Aorta (tissue), 5 donors: Measurements from ENCODE around the gene GINS1. TPM values are rescaled to one million over a fixed set of nuclear protein-coding genes. Genes with fewer than 3 reads are reported as not detected.

ENCODE experiments used
- ATAC-seq: fragments of 200-7000 bp; cut with Tn5 transposase; one replicate; pipeline ENCODE4 v1.9.1; 2022; ENCODE audit warnings: moderate library complexity; ENCODE audit not compliant: low FRiP score
- DNase-seq, 2 donors: peaks; one replicate each; pipeline ENCODE4 v3.0.0-alpha.2; 2020
- H3K27ac ChIP-seq, 2 donors: one replicate each; pipeline ENCODE4 v1.5.1; 2013; ENCODE audit warnings: low read length in 2 of 2, mild to moderate bottlenecking in 2 of 2, moderate library complexity in 2 of 2, control low read depth in 1 of 2, inconsistent platforms in 1 of 2, low read depth in 1 of 2
- H3K27me3 ChIP-seq, 2 donors: one replicate each; pipeline ENCODE4 v1.6.1; 2013; ENCODE audit warnings: control low read depth in 1 of 2, low read length in 1 of 2, mild to moderate bottlenecking in 1 of 2, moderate library complexity in 1 of 2; ENCODE audit not compliant: insufficient read depth in 2 of 2, control insufficient read depth in 1 of 2
- H3K36me3 ChIP-seq, 2 donors: one replicate each; pipeline ENCODE4 v1.6.1; 2013; ENCODE audit warnings: control low read depth in 1 of 2, low read length in 1 of 2, mild to moderate bottlenecking in 1 of 2; ENCODE audit not compliant: insufficient read depth in 2 of 2, control insufficient read depth in 1 of 2
- H3K4me1 ChIP-seq, 2 donors: one replicate each; pipeline ENCODE4 v1.6.1; 2013; ENCODE audit warnings: low read length in 2 of 2, control low read depth in 1 of 2, mild to moderate bottlenecking in 1 of 2, moderate library complexity in 1 of 2; ENCODE audit not compliant: insufficient read depth in 2 of 2, control insufficient read depth in 1 of 2
- H3K4me3 ChIP-seq, 2 donors: one replicate each; pipeline ENCODE4 v1.5.1; 2013; ENCODE audit warnings: low read length in 2 of 2, control low read depth in 1 of 2, mild to moderate bottlenecking in 1 of 2
- H3K9me3 ChIP-seq: one replicate; pipeline ENCODE4 v1.6.1; 2013; ENCODE audit warnings: mild to moderate bottlenecking, low read length; ENCODE audit not compliant: control insufficient read depth
- WGBS, 2 donors: extraction: QIAGEN DNeasy Blood & Tissue Kit; methylation state at CpG; one replicate each; pipeline ENCODE4 v1.1.7; 2013; 5-methylcytosine and 5-hydroxymethylcytosine counted together
- intact Hi-C, 2 donors: fragments of 100-400 bp; cut with DNase I; formaldehyde crosslinking; loops; one replicate each; pipeline versions ENCODE4 v1.14.2 to v1.15.0; 2022
- polyA plus RNA-seq, 2 donors: library from polyadenylated mRNA; stranded (reverse); fragments of 200-250 nt; gene quantifications; one replicate each; pipeline ENCODE4 v1.2.3, GENCODE V29; 2013
- total RNA-seq, 2 donors: library from RNA; stranded (reverse); fragmentation: NEBNext Ultra II Directional; extraction: Animal tissue kit (Norgen Biotek cat#: 25700); gene quantifications; one replicate each; pipeline ENCODE4 v1.2.1, GENCODE V29; 2021
- donor health status: healthy with polysubstance abuse.
- donor health status: Bipolar disorder and iron deficiency.
- donor health status: DM: no; HTN: no; CAD: no.
- donor health status: DM: no; HTN: no; CAD: no.
- donor health status: DM: yes; HTN: yes; CAD: no.

GINS1 gene
- total and polyA plus RNA-seq, 4 donors, result 0.28 to 1.5 (median 1.2) TPM

DNA sequence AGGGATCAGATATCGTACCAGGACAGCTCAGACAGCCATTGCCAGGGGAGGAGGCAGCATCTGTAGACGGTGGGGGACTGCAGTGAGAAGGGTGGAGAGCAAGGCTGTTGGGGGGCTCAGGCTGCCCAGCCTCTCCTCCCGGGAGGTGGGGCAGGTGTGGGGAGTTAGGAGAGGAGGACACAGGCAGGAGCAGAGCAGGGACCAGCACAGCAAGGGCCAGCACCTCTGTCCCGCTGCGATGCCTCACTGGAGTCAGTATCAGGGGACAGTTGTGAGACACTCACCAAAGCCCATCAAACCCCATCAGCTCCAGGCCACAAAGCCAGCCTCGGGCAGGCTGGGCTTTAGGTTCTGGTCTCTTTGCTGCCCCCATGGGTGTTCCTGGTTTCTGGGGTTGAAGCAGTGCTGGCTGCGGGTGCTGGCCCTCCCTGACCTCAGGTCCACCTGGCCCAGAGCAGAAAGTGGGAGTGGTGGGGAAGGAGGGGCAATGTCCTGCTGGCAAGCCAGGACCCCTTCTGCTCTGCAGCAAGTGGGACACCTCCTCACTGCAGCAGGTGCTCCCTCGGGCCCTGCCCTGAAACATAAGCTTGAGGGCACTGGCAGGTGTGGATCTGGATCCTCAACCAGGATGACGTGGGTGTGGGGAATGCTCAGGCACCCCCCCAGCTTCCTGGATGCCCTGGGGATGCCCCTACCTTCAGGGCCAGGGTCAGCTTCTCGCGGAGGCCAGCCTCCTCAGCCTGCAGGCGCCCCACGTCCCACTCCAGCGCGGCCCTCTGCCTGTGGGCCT is 83.4 kb downstream of the GINS1 start:
- Histone ChIP-seq H3K4me1 (no peaks in the 10 kb centered on the region), H3K4me3 (no peak overlapping the region), H3K9me3 (no peaks in the 10 kb centered on the region), H3K27me3 (no peaks in the 10 kb centered on the region), H3K36me3 (peaks cover 0 to 4% of the 10 kb centered on the region in 2 donors), H3K27ac (no peak overlapping the region)
- DNase-seq (no peak), ATAC-seq (no peak)
- intact Hi-C loops, result no loop called here
- WGBS, 2 donors, result 91 to 92% methylated on average over 15 of the region's 15 CpGs

- DNase-seq (no peak), ATAC-seq (no peak)
- no peaks in the 10 kb centered on the region for H3K4me1 ChIP-seq
- H3K4me3 ChIP-seq, result no peak overlapping the region
- no peak overlapping the region for H3K27ac ChIP-seq
- H3K36me3 ChIP-seq, result peaks cover 0 to 4% of the 10 kb centered on the region in 2 donors
- no peaks in the 10 kb centered on the region for H3K9me3 ChIP-seq
- WGBS, 2 donors, result 84 to 87% methylated on average over 12 of the region's 12 CpGs
- H3K27me3 ChIP-seq, result no peaks in the 10 kb centered on the region
- intact Hi-C loops, result no loop called here
Measured at GRCh38 chr20:25491446-25492038, 84.1 kb downstream of the GINS1 start.

DNA sequence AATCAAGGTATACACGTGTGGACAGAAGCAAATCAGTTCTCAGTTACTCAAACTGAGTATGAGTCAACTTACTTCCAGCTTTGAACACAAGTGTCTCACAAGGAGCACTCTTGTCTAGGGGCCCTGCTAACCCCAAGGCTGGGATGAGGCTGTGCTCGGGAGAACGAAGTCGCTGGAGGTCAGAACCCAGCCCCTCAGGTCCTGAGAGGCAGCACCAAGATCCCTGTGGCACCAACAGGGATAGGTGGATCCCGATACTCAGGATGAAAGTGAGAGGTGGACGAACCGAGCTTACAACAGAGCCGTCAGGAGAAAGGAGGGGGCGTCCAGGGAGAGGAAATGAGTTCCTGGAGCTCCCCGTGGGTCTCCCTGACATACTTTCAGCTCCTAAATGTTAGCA is 85.7 kb downstream of the GINS1 start:
- H3K27me3 ChIP-seq, result no peaks in the 10 kb centered on the region
- no peaks in the 10 kb centered on the region for H3K9me3 ChIP-seq
- DNase-seq (no peak), ATAC-seq (no peak)
- H3K36me3 ChIP-seq, result peaks cover 0 to 4% of the 10 kb centered on the region in 2 donors
- 87 to 94% methylated on average over 10 of the region's 10 CpGs for WGBS, 2 donors
- no peaks in the 10 kb centered on the region for H3K4me1 ChIP-seq
- intact Hi-C loops, result no loop called here
- no peak overlapping the region for H3K4me3 ChIP-seq
- H3K27ac ChIP-seq, result no peak overlapping the region

DNA sequence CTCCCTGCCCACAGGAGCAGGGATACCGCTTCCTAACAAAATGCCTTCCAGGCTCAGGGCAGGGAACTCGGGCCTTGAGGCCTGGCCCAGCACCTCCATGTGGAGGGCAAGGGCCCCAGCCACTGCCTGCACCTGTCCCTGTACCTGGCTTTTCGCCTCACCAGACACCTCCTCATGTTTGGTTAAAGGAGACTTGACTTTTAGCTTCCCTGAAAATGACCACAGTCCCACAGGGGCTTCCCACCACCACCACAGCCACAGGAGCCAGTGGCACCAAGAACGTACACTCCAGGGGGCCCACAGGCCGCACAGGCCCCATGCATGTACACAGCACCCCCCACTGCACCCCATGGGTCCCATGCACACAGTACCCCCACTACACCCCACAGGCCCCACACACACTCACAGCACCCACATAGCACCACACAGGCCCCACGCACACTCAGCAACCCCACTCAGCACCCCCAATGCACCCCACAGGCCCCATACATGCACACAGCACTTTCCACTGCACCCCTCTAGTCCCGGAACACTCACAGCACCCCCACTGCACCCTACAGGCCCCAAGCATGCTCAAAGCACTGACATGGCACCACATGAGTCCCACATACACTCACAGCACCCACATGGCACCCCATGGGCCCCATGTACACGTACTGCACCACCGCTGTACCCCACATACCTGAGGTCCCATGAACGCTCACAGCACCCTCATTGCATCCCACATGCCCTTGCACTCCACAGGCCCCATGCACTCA is 86.5 kb downstream of the GINS1 start:
- Histone ChIP-seq H3K4me1 (no peaks in the 10 kb centered on the region), H3K4me3 (no peak overlapping the region), H3K9me3 (no peaks in the 10 kb centered on the region), H3K27ac (no peak overlapping the region), H3K36me3 (peaks cover 0 to 2% of the 10 kb centered on the region in 2 donors), H3K27me3 (no peaks in the 10 kb centered on the region)
- no peak for ATAC-seq
- intact Hi-C loops, result no loop called here
- peak in 1 of 2 donors; percentile 52 for DNase-seq
- 95 to 97% methylated on average over 10 of the region's 10 CpGs for WGBS, 2 donors

DNA sequence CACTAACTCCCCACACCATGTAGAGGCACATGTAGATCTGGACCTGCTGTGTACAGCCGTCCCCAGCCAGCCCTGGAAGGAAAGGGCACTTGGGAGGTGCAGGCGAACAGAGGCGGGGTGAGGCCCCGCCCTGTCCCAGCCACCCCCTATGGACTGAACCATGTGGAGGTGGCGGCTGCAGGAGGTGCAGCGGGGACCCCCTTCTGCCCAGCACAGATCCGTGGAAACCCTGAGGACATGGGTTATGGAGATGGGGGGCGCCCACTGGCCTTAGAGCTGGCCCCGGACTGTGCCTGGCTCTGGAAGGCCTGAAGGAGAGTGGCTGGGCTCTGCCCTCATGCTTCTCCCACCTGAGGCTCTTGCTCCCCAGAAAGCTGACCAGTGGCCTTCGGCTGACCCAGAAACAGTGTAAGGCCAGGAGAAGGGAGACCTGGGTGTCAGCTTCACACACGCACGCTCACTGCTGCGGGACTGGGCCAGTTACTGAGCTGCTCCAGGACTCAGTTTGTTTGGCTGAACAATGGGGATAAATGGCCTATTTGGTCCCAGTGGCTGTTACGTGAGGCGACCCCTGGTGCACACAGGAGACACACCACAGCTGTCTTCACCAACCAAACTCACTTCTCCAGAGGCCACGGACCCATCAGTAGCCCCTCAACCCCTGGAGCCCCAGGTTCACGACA is 87.2 kb downstream of the GINS1 start:
- WGBS, 2 donors, result 92 to 93% methylated on average over 17 of the region's 17 CpGs
- no peak for ATAC-seq

GRCh38 chr20:25495189-25495824 is 87.8 kb downstream of the GINS1 start:
- H3K27ac ChIP-seq, result no peak overlapping the region
- intact Hi-C loops, result no loop called here
- no peak for ATAC-seq
- no peaks in the 10 kb centered on the region for H3K27me3 ChIP-seq
- H3K4me1 ChIP-seq, result no peaks in the 10 kb centered on the region
- peaks cover 0 to 2% of the 10 kb centered on the region in 2 donors for H3K36me3 ChIP-seq
- H3K4me3 ChIP-seq, result no peak overlapping the region
- WGBS, 2 donors, result 77 to 79% methylated on average over 18 of the region's 18 CpGs
- no peaks in the 10 kb centered on the region for H3K9me3 ChIP-seq
- DNase-seq, result peak in 1 of 2 donors; percentile 75

More for the DNA sequence above, 87.2 kb downstream of the GINS1 start:
- peaks cover 0 to 2% of the 10 kb centered on the region in 2 donors for H3K36me3 ChIP-seq
- H3K27ac ChIP-seq, result no peak overlapping the region
- no peaks in the 10 kb centered on the region for H3K4me1 ChIP-seq
- DNase-seq, result peak in 1 of 2 donors; percentile 39
- no peak overlapping the region for H3K4me3 ChIP-seq
- intact Hi-C loops, result no loop called here
- no peaks in the 10 kb centered on the region for H3K27me3 ChIP-seq
- no peaks in the 10 kb centered on the region for H3K9me3 ChIP-seq

DNA sequence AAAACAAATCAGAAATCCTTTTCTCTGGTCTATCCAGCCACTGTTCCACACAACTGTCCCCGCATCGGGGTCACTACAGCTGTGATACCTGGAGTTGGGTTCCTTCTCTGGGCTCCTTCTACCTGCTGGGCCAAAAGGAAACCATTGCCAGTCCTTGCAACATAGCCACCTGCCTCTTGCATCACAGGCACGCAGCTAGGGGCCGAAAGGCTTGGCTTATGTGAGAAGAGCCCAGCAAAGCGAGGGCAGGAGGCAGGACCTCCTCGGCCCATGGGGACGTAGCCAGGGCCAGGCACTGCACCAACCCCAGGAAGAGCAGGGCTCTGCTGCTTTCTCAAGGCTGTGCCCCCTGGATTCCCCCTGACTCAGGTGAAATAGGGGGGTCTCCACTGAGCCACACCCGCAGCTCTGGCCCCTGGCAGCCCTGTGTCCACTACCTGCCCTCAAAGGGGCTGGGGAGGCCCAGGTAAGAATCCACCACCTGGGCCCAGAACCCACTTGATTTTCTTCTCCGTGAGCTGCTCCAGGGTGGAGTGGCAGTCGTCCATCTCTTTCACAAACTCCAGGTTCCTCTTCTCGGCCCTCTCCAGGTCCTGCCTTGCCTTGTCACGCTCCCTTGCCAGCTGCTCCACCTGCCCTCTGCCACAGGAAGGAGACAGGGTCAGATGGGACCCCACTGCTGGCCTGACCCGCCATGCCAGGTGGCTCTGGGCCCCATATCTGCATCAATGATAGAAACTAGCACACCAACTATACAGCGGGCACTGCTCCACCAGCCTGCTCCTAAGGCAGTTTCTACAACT is 88.9 kb downstream of the GINS1 start:
- ATAC-seq (no peak), DNase-seq (peak in 1 of 2 donors; percentile 59)
- intact Hi-C loops, result no loop called here
- Histone ChIP-seq H3K9me3 (no peaks in the 10 kb centered on the region), H3K4me1 (no peaks in the 10 kb centered on the region), H3K27me3 (no peaks in the 10 kb centered on the region), H3K27ac (no peak overlapping the region), H3K36me3 (peaks cover 0 to under 1% of the 10 kb centered on the region in 2 donors), H3K4me3 (no peak overlapping the region)
- WGBS, 2 donors, result 93 to 94% methylated on average over 14 of the region's 14 CpGs
